Liver (tissue), 9 donors: Measurements from ENCODE around the gene MLKL. TPM values are rescaled to one million over a fixed set of nuclear protein-coding genes. Genes with fewer than 3 reads are reported as not detected.

ENCODE experiments used
- DNase-seq: peaks from one replicate; pipeline ENCODE4 v3.0.0-alpha.2; 2017; ENCODE audit warnings: low spot score
- H3K27ac ChIP-seq, 2 donors: one replicate each; pipeline ENCODE4 v1.7.0; 2013; ENCODE audit warnings: inconsistent platforms in 2 of 2, low read length in 2 of 2, control low read depth in 1 of 2, low read depth in 1 of 2, mild to moderate bottlenecking in 1 of 2
- H3K27me3 ChIP-seq, 4 donors: one replicate each; pipeline versions ENCODE4 v1.6.1 to v1.7.0; 2013; ENCODE audit warnings: low read length in 3 of 4, inconsistent platforms in 1 of 4, mild to moderate bottlenecking in 1 of 4, moderate library complexity in 1 of 4; ENCODE audit not compliant: control insufficient read depth in 4 of 4, insufficient read depth in 4 of 4
- H3K36me3 ChIP-seq, 4 donors: one replicate each; pipeline versions ENCODE4 v1.6.1 to v1.7.0; 2013; ENCODE audit warnings: low read length in 3 of 4, mild to moderate bottlenecking in 3 of 4, low read depth in 1 of 4, moderate library complexity in 1 of 4; ENCODE audit not compliant: control insufficient read depth in 4 of 4, insufficient read depth in 3 of 4
- H3K4me1 ChIP-seq, 4 donors: one replicate each; pipeline versions ENCODE4 v1.6.1 to v1.7.0; 2013; ENCODE audit warnings: low read length in 3 of 4, mild to moderate bottlenecking in 3 of 4, moderate library complexity in 1 of 4; ENCODE audit not compliant: control insufficient read depth in 4 of 4, insufficient read depth in 4 of 4
- H3K4me3 ChIP-seq, 3 donors: one replicate each; pipeline versions ENCODE4 v1.6.1 to v1.7.0; 2013; ENCODE audit warnings: low read length in 3 of 3, control low read depth in 1 of 3, low read depth in 1 of 3, mild to moderate bottlenecking in 1 of 3
- H3K9ac ChIP-seq, 2 donors: one replicate each; pipeline ENCODE4 v1.7.0; 2013; ENCODE audit warnings: low read length in 2 of 2, mild to moderate bottlenecking in 2 of 2, moderate library complexity in 2 of 2, control low read depth in 1 of 2, low read depth in 1 of 2
- H3K9me3 ChIP-seq, 4 donors: one replicate each; pipeline versions ENCODE4 v1.6.1 to v1.7.0; 2013; ENCODE audit warnings: low read length in 3 of 4; ENCODE audit not compliant: control insufficient read depth in 4 of 4
- CTCF ChIP-seq: fragments of 150-350 bp; IDR thresholded peaks from 2 replicates; pipeline ENCODE4 v1.5.1; 2017; ENCODE audit warnings: improper control_type of control experiment, low read depth, low read length; ENCODE audit not compliant: missing input control
- EGR1 ChIP-seq, 2 donors: IDR thresholded peaks; 2 replicates each; pipeline ENCODE4 v1.6.1; 2016 to 2018; ENCODE audit warnings: antibody characterized with exemption in 2 of 2, low read depth in 2 of 2
- FOXA1 ChIP-seq: IDR thresholded peaks from 2 replicates; pipeline ENCODE4 v1.6.1; 2016; ENCODE audit warnings: antibody characterized with exemption
- FOXA2 ChIP-seq: IDR thresholded peaks from 2 replicates; pipeline ENCODE4 v1.6.1; 2016; ENCODE audit warnings: antibody characterized with exemption
- GABPA ChIP-seq, 2 donors: IDR thresholded peaks in 1 of 2; conservative IDR thresholded peaks in 1 of 2; 2 replicates each; pipeline ENCODE4 v1.6.1; 2016; ENCODE audit warnings: antibody characterized with exemption in 2 of 2, mild to moderate bottlenecking in 1 of 2, moderate library complexity in 1 of 2
- HNF4A ChIP-seq, 2 donors: conservative IDR thresholded peaks; 2 replicates each; pipeline ENCODE4 v1.6.1; 2016; ENCODE audit warnings: antibody characterized with exemption in 2 of 2, mild to moderate bottlenecking in 2 of 2
- HNF4G ChIP-seq: IDR thresholded peaks from 2 replicates; pipeline ENCODE4 v1.6.1; 2016; ENCODE audit warnings: antibody characterized with exemption
- JUND ChIP-seq, 2 donors: IDR thresholded peaks; 2 replicates each; pipeline ENCODE4 v1.6.1; 2016; ENCODE audit warnings: antibody characterized with exemption in 2 of 2
- MAX ChIP-seq: IDR thresholded peaks from 2 replicates; pipeline ENCODE4 v1.6.1; 2016; ENCODE audit warnings: antibody characterized with exemption
- NR2F2 ChIP-seq: IDR thresholded peaks from 2 replicates; pipeline ENCODE4 v1.6.1; 2016; ENCODE audit warnings: antibody characterized with exemption
- RAD21 ChIP-seq, 2 donors: IDR thresholded peaks; 2 replicates each; pipeline ENCODE4 v1.6.1; 2016; ENCODE audit warnings: antibody characterized with exemption in 2 of 2, mild to moderate bottlenecking in 2 of 2
- RXRA ChIP-seq, 2 donors: IDR thresholded peaks; 2 replicates each; pipeline ENCODE4 v1.6.1; 2017 to 2018; ENCODE audit warnings: antibody characterized with exemption in 2 of 2, mild to moderate bottlenecking in 1 of 2
- SP1 ChIP-seq: IDR thresholded peaks from 2 replicates; pipeline ENCODE4 v1.6.1; 2018; ENCODE audit warnings: antibody characterized with exemption, mild to moderate bottlenecking
- TAF1 ChIP-seq: conservative IDR thresholded peaks from 2 replicates; pipeline ENCODE4 v1.6.1; 2016; ENCODE audit warnings: antibody characterized with exemption, mild to moderate bottlenecking
- YY1 ChIP-seq: IDR thresholded peaks from 2 replicates; pipeline ENCODE4 v1.6.1; 2016; ENCODE audit warnings: antibody characterized with exemption, mild to moderate bottlenecking
- WGBS: extraction: QIAGEN DNeasy Blood & Tissue Kit; methylation state at CpG from one replicate; pipeline ENCODE4 v1.1.7; 2013; 5-methylcytosine and 5-hydroxymethylcytosine counted together
- polyA plus RNA-seq, 2 donors: library from polyadenylated mRNA; stranded (reverse) in 1 of 2; unstranded in 1 of 2; fragments of 200-250 nt in 1 of 2; fragments of >200 nt in 1 of 2; fragmentation: Nextera tagmentation in 1 of 2; extraction: Ambion mirVana in 1 of 2; gene quantifications; one replicate each; pipeline versions ENCODE4 v1.2.1 to v1.2.3, GENCODE V29; 2013 to 2015
- total RNA-seq, 2 donors: library from RNA; depleted of rRNA; stranded (reverse); fragments of >200 nt; gene quantifications; one replicate each; pipeline ENCODE4 v1.2.3, GENCODE V29; 2014
- TF ChIP-seq, protein P1 (sequence below): IDR thresholded peaks from 2 replicates; pipeline ENCODE4 v1.6.1; 2016; ENCODE audit warnings: antibody characterized with exemption, mild to moderate bottlenecking
- TF ChIP-seq, protein P2 (sequence below): IDR thresholded peaks from 2 replicates; pipeline ENCODE4 v1.6.1; 2016; ENCODE audit warnings: antibody characterized with exemption
- TF ChIP-seq, protein P3 (sequence below): IDR thresholded peaks from 2 replicates; pipeline ENCODE4 v1.6.1; 2016; ENCODE audit warnings: antibody characterized with exemption
- donor health status: healthy.
- donor health status: healthy.
- donor health status: healthy.
- donor health status: healthy.
- donor health status: healthy.

The MLKL gene
- total and polyA plus RNA-seq, 4 donors = 2.5 to 7.6 (median 3.6) TPM

DNA sequence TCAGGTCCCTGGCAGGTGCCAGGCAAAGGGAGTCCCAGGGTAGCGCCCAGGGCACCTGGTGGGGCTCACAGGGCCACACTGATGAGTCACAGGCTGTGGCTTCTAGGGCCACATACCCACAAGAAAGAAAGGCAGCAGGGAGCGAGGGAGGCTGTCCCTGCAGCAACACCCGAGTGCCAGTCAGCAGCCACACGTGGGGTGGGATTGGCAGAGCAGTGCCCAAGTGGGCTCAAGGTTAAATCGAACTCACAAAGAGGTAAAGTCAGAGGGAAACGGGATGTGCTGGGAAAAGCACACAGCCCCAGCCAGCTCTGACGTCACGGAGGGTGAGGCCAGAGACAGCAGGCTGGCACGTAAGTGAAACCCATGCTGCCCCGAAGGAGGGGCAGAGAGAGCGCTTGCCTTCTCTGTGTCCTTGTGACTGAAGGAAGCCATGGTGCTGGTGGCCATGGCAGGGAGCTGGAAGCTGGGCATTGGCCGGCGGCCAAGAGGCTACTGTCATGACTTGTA is 40.2 kb upstream of the MLKL start:
- Histone ChIP-seq H3K4me3 (no peak overlapping the region), H3K27me3 (peaks cover 0 to 4% (median 0%) of the 10 kb centered on the region in 4 donors), H3K9ac (no peak overlapping the region), H3K4me1 (no peaks in the 10 kb centered on the region), H3K27ac (no peak overlapping the region), H3K36me3 (no peaks in the 10 kb centered on the region), H3K9me3 (no peaks in the 10 kb centered on the region)
- TF ChIP-seq, protein P1, sequence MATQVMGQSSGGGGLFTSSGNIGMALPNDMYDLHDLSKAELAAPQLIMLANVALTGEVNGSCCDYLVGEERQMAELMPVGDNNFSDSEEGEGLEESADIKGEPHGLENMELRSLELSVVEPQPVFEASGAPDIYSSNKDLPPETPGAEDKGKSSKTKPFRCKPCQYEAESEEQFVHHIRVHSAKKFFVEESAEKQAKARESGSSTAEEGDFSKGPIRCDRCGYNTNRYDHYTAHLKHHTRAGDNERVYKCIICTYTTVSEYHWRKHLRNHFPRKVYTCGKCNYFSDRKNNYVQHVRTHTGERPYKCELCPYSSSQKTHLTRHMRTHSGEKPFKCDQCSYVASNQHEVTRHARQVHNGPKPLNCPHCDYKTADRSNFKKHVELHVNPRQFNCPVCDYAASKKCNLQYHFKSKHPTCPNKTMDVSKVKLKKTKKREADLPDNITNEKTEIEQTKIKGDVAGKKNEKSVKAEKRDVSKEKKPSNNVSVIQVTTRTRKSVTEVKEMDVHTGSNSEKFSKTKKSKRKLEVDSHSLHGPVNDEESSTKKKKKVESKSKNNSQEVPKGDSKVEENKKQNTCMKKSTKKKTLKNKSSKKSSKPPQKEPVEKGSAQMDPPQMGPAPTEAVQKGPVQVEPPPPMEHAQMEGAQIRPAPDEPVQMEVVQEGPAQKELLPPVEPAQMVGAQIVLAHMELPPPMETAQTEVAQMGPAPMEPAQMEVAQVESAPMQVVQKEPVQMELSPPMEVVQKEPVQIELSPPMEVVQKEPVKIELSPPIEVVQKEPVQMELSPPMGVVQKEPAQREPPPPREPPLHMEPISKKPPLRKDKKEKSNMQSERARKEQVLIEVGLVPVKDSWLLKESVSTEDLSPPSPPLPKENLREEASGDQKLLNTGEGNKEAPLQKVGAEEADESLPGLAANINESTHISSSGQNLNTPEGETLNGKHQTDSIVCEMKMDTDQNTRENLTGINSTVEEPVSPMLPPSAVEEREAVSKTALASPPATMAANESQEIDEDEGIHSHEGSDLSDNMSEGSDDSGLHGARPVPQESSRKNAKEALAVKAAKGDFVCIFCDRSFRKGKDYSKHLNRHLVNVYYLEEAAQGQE = no peak
- TF ChIP-seq RAD21 (IDR thresholded peaks at IDR 0.05) = no peak
- no peak for TF ChIP-seq SP1
- no peak for TF ChIP-seq HNF4G
- no peak for TF ChIP-seq CTCF
- TF ChIP-seq, protein P2, sequence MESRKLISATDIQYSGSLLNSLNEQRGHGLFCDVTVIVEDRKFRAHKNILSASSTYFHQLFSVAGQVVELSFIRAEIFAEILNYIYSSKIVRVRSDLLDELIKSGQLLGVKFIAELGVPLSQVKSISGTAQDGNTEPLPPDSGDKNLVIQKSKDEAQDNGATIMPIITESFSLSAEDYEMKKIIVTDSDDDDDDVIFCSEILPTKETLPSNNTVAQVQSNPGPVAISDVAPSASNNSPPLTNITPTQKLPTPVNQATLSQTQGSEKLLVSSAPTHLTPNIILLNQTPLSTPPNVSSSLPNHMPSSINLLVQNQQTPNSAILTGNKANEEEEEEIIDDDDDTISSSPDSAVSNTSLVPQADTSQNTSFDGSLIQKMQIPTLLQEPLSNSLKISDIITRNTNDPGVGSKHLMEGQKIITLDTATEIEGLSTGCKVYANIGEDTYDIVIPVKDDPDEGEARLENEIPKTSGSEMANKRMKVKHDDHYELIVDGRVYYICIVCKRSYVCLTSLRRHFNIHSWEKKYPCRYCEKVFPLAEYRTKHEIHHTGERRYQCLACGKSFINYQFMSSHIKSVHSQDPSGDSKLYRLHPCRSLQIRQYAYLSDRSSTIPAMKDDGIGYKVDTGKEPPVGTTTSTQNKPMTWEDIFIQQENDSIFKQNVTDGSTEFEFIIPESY = no peak
- TF ChIP-seq NR2F2 = no peak
- DNase-seq = no peak
- WGBS = 72% methylated on average over 13 of the region's 13 CpGs

DNA sequence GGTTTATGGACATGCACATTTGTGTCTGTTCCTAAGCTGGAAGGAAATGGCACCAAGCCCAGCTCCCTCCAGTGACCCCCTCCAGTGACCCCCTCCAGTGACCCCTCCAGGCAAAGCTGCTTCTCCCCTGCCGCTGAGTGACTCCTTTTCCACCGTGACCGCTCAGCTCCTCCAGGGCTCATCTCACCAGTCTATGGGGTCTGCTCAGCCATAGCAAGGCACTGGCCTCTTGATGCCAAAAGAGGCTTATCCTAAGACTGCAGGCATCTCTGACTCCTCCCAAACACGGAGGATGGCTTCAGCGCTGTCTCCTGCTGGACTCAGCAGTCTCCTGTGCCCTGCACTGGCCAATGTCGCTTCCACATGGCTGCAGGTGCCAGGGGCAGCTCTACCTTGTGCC is 38.6 kb upstream of the MLKL start:
- no peak overlapping the region for H3K9ac ChIP-seq
- H3K4me3 ChIP-seq = no peak overlapping the region
- no peak overlapping the region for H3K27ac ChIP-seq
- peaks cover 0 to 4% (median 0%) of the 10 kb centered on the region in 4 donors for H3K27me3 ChIP-seq
- no peak for DNase-seq
- WGBS = 88% methylated on average over 6 of the region's 6 CpGs
- no peaks in the 10 kb centered on the region for H3K9me3 ChIP-seq
- H3K4me1 ChIP-seq = no peaks in the 10 kb centered on the region
- no peaks in the 10 kb centered on the region for H3K36me3 ChIP-seq
- TF ChIP-seq GABPA (IDR thresholded peaks at IDR 0.05 in 1 of 2, conservative IDR thresholded peaks at IDR 0.05 in 1 of 2) = no peak
- TF ChIP-seq FOXA1 = no peak
- TF ChIP-seq, protein P3, sequence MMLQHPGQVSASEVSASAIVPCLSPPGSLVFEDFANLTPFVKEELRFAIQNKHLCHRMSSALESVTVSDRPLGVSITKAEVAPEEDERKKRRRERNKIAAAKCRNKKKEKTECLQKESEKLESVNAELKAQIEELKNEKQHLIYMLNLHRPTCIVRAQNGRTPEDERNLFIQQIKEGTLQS = no peak
- TF ChIP-seq MAX = no peak
- no peak for TF ChIP-seq CTCF
- TF ChIP-seq RXRA (IDR thresholded peaks at IDR 0.05) = no peak
- TF ChIP-seq TAF1 = no peak
- TF ChIP-seq YY1 = no peak
- no peak for TF ChIP-seq HNF4G
- no peak for TF ChIP-seq EGR1 (IDR thresholded peaks at IDR 0.05; ENCODE audit: low read depth in 2 of 2)
- TF ChIP-seq FOXA2 = no peak
- TF ChIP-seq SP1 = no peak
- no peak for TF ChIP-seq HNF4A (conservative IDR thresholded peaks at IDR 0.05)
- TF ChIP-seq, protein P1 = no peak
- no peak for TF ChIP-seq RAD21 (IDR thresholded peaks at IDR 0.05)
- TF ChIP-seq JUND (IDR thresholded peaks at IDR 0.05) = no peak
